Gastroesophageal sphincter (tissue), 4 donors: ENCODE results near the gene TRIM52. TPM values are rescaled to one million over a fixed set of nuclear protein-coding genes. Genes with fewer than 3 reads are reported as not detected.
"Not testable (repeated sequence)": the region's sequence is repeated elsewhere in the genome, so short reads cannot be mapped to it uniquely, and the experiment has no call there.

Source experiments
- ATAC-seq: fragments of 150-250 bp; one replicate; pipeline ENCODE4 v1.9.1; 2016; ENCODE audit warnings: mild to moderate bottlenecking, moderate library complexity
- H3K27ac ChIP-seq, 4 donors: fragments of 200-600 bp; sonication (generic) in 3 of 4; 1 replicate in 3 of 4; 2 replicates in 1 of 4; pipeline ENCODE4 v1.5.1; 2016 to 2019
- H3K27me3 ChIP-seq: fragments of 200-600 bp; sonication (generic); one replicate; pipeline ENCODE4 v1.5.1; 2019
- H3K36me3 ChIP-seq, 2 donors: fragments of 200-600 bp; sonication (generic); one replicate each; pipeline ENCODE4 v1.5.1; 2019; ENCODE audit warnings: control low read depth in 1 of 2
- H3K4me1 ChIP-seq, 3 donors: fragments of 200-600 bp; sonication (generic); 1 replicate in 2 of 3; 2 replicates in 1 of 3; pipeline ENCODE4 v1.5.1; 2016 to 2019; ENCODE audit warnings: control low read depth in 2 of 3
- H3K4me3 ChIP-seq, 2 donors: fragments of 200-600 bp; sonication (generic); one replicate each; pipeline ENCODE4 v1.5.1; 2019; ENCODE audit warnings: mild to moderate bottlenecking in 1 of 2, moderate library complexity in 1 of 2
- H3K9me3 ChIP-seq, 3 donors: fragments of 200-600 bp; sonication (generic); one replicate each; pipeline ENCODE4 v1.5.1; 2017 to 2019; ENCODE audit warnings: control low read depth in 2 of 3
- EP300 ChIP-seq: sonication (generic); formaldehyde crosslinking; IDR thresholded peaks from one replicate; pipeline ENCODE4 v1.6.1; 2017; ENCODE audit warnings: antibody characterized with exemption, mild to moderate bottlenecking
- POLR2A ChIP-seq, 2 donors: fragments of 450-650 bp; IDR thresholded peaks; one replicate each; pipeline ENCODE4 v1.6.1; 2017; ENCODE audit warnings: antibody characterized with exemption in 2 of 2, mild to moderate bottlenecking in 2 of 2, moderate library complexity in 1 of 2
- POLR2AphosphoS5 ChIP-seq: sonication (generic); formaldehyde crosslinking; IDR thresholded peaks from one replicate; pipeline ENCODE4 v1.6.1; 2017; ENCODE audit warnings: antibody characterized with exemption
- WGBS, 2 donors: methylation state at CpG; one replicate each; pipeline ENCODE4 v1.1.5; 2018; ENCODE audit warnings: low coverage in 1 of 2; 5-methylcytosine and 5-hydroxymethylcytosine counted together
- total RNA-seq, 4 donors: library from RNA; depleted of rRNA; stranded (reverse); fragments of >200 nt; gene quantifications; one replicate each; pipeline ENCODE4 v1.1.0, GENCODE V29; 2016
- TF ChIP-seq, protein P1 (sequence below), 4 experiments: fragments of 200-600 bp in 2 of 4; fragments of 450-650 bp in 2 of 4; sonication (generic) in 1 of 4; IDR thresholded peaks; one replicate each; pipeline ENCODE4 v1.5.1; 2017 to 2019; ENCODE audit warnings: antibody characterized with exemption in 4 of 4, mild to moderate bottlenecking in 2 of 4, moderate library complexity in 2 of 4

Gene TRIM52
- total RNA-seq, 4 donors from 2014 or later, result 15.9 to 34.7 (median 22.2) TPM

DNA sequence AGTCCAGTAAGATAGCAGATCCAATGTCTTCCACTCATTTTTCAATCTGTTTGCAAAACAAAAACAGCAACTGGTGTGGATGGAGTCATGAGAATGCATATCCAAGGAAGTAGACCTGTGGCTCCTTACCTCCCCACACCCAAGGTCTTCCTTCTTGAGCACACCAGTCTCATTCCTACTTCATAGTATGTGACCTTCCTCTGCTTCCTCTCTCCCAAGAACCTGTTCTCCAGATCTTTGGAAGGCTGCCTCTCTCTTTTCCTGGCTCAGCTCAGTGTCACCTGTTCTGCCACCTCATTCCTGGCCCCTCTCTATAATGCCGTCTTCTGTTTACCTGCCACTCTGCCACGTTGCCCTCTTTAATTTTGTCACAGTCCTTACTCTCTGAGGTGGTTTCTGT is 48.0 kb downstream of the TRIM52 start:
- H3K4me1 ChIP-seq, result peaks cover 0 to 22% (median 3%) of the 10 kb centered on the region in 3 donors
- 68% methylated on average over 2 of the region's 2 CpGs; no CpG with 5 or more reads in 1 of the 2 donors for WGBS, 2 donors
- H3K9me3 ChIP-seq, result no peaks in the 10 kb centered on the region
- H3K4me3 ChIP-seq, result no peak overlapping the region
- no peak overlapping the region for H3K27ac ChIP-seq
- no peak for ATAC-seq
- H3K36me3 ChIP-seq, result no peaks in the 10 kb centered on the region
- no peak for TF ChIP-seq POLR2A (IDR thresholded peaks at IDR 0.05)
- no peak for TF ChIP-seq POLR2AphosphoS5
- TF ChIP-seq, protein P1, sequence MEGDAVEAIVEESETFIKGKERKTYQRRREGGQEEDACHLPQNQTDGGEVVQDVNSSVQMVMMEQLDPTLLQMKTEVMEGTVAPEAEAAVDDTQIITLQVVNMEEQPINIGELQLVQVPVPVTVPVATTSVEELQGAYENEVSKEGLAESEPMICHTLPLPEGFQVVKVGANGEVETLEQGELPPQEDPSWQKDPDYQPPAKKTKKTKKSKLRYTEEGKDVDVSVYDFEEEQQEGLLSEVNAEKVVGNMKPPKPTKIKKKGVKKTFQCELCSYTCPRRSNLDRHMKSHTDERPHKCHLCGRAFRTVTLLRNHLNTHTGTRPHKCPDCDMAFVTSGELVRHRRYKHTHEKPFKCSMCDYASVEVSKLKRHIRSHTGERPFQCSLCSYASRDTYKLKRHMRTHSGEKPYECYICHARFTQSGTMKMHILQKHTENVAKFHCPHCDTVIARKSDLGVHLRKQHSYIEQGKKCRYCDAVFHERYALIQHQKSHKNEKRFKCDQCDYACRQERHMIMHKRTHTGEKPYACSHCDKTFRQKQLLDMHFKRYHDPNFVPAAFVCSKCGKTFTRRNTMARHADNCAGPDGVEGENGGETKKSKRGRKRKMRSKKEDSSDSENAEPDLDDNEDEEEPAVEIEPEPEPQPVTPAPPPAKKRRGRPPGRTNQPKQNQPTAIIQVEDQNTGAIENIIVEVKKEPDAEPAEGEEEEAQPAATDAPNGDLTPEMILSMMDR (IDR thresholded peaks at IDR 0.05), result no peak
- no peak for TF ChIP-seq EP300
- no peaks in the 10 kb centered on the region for H3K27me3 ChIP-seq

DNA sequence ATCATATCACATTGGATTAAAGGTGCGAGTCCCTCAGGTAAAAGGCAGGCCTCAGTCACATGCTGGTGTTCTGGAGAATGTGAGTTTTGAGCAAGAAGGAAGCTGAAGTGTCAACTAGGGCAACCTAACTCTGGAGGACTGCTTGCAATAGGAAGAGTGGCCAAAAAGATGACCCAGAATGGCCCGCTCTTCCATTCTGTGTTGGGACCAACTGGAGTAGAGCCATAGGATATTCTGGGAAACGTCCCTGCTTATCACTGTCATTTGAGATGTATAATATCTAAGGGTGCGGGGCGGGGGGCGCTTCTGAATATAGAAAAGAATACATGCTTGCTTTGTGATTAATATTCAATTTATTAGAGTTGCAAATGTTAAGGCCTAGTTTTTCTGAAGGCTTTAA is 48.9 kb downstream of the TRIM52 start:
- Histone ChIP-seq H3K4me1 (peaks cover 0 to 17% (median 0%) of the 10 kb centered on the region in 3 donors), H3K27me3 (no peaks in the 10 kb centered on the region), H3K27ac (no peak overlapping the region), H3K4me3 (no peak overlapping the region), H3K36me3 (no peaks in the 10 kb centered on the region), H3K9me3 (no peaks in the 10 kb centered on the region)
- no peak for ATAC-seq
- TF ChIP-seq POLR2A (IDR thresholded peaks at IDR 0.05), result no peak
- TF ChIP-seq EP300, result no peak
- TF ChIP-seq, protein P1 (IDR thresholded peaks at IDR 0.05), result no peak
- TF ChIP-seq POLR2AphosphoS5, result no peak
- 87 to 93% methylated on average over 5 of the region's 6 CpGs for WGBS, 2 donors

DNA sequence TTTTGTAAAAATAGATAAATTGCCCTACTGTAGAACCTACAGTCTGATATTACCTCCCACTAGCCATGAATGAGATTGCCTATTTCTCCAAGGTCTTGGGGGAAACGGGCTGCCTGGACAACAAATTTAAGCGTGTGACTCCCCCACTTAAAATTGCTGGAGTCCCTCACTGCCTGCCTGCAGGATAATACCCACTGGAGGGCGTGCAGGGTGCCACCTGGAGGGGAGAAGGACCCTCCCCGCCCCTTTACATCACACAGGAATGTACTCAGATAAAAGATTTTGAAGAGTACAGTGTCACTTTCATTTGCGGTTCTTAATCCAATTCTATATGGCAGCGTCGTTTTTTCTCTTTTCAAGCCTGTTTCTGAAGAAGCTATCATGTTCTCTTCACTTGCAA is 49.7 kb downstream of the TRIM52 start:
- no peaks in the 10 kb centered on the region for H3K27me3 ChIP-seq
- TF ChIP-seq POLR2AphosphoS5 (no peak), EP300 (no peak), POLR2A (IDR thresholded peaks at IDR 0.05) (no peak)
- TF ChIP-seq, protein P1 (IDR thresholded peaks at IDR 0.05), result no peak
- 43 to 72% methylated on average over 3 to 7 of the region's 7 CpGs for WGBS, 2 donors
- no peaks in the 10 kb centered on the region for H3K36me3 ChIP-seq
- H3K4me1 ChIP-seq, result peaks cover 0 to 17% (median 2%) of the 10 kb centered on the region in 3 donors
- H3K27ac ChIP-seq, result no peak overlapping the region
- no peak for ATAC-seq
- H3K9me3 ChIP-seq, result no peaks in the 10 kb centered on the region
- no peak overlapping the region for H3K4me3 ChIP-seq

DNA sequence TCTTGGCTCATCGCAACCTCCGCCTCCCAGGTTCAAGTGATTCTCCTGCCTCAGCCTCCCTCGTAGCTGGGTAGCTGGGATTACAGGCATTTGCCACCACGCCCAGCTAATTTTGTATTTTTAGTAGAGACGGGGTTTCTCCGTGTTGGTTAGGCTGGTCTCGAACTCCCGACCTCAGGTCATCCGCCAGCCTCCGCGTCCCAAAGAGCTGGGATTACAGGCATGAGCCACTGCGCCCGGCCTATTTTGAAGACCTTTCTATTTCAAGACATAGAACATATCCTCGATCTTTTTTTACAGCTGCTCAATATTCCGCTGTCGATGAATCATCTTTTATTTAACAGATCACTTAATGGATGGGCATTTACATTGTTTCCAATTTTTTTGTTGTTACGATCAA is 50.2 kb downstream of the TRIM52 start:
- not testable (repeated sequence) for H3K9me3 ChIP-seq, H3K27ac ChIP-seq, H3K27me3 ChIP-seq, H3K4me3 ChIP-seq, H3K36me3 ChIP-seq, ATAC-seq
- 68 to 75% methylated on average over 14 to 17 of the region's 17 CpGs for whole genome bisulfite sequencing, 2 donors
- peaks cover 0 to 17% (median 8%) of the 10 kb centered on the region in 3 donors for H3K4me1 ChIP-seq

DNA sequence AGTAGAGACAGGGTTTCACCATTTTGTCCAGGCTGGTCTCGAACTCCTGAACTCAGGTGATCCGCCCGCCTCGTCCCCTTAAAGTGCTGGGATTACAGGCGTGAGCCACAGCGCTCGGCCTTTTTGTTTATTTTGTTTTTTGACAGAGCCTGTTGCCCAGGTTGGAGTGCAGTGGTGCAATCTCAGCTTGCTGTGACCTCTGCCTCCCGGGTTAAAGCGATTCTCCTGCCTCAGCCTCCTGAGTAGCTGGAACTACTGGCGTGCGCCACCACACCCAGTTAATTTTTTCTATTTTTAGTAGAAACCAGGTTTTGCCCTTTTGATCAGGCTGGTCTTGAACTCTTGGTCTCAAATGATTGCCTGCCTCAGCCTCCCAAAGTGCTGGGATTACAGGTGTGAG is 50.8 kb downstream of the TRIM52 start:
- not testable (repeated sequence) for H3K27ac ChIP-seq, H3K4me3 ChIP-seq, H3K36me3 ChIP-seq, H3K27me3 ChIP-seq, ATAC-seq, H3K9me3 ChIP-seq
- peaks cover 0 to 22% (median 13%) of the 10 kb centered on the region in 3 donors for H3K4me1 ChIP-seq
- 82 to 90% methylated on average over 10 of the region's 11 CpGs for WGBS, 2 donors

DNA sequence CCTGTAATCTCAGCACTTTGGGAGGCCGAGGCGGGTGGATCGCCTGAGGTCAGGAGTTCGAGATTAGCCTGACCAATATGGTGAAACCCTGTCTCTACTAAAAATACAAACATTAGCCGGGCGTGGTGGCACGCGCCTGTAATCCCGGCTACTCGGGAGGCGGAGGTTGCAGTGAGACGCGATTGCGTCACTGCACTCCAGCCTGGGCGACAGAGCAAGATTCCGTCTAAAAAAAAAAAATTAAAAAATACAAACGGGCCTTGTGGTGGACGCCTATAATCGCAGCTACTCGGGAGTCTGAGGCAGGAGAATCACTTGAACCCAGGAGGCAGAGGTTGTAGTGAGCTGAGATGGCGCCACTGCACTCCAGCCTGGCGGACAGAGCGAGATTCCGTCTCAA is 51.9 kb downstream of the TRIM52 start:
- WGBS, 2 donors, result 75 to 86% methylated on average over 14 to 24 of the region's 24 CpGs
- H3K4me3 ChIP-seq, ATAC-seq, H3K9me3 ChIP-seq, H3K36me3 ChIP-seq, H3K27me3 ChIP-seq, H3K27ac ChIP-seq: not testable (repeated sequence)
- H3K4me1 ChIP-seq, result peaks cover 0 to 34% (median 14%) of the 10 kb centered on the region in 3 donors

DNA sequence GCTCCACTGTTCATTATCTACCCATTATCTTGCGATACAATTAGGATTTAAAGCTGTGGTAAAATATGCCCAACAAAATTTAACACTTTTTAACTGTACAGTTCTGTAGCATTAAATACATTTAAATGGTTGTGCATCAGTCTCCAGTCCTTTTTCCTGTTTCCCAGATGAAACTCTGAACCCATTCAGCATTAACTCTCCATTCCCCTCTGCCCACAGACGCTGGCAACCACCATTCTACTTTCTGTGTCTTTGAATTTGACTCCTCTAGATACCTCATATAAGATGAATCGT is 53.0 kb downstream of the TRIM52 start:
- ATAC-seq, result no peak
- no peak for TF ChIP-seq POLR2AphosphoS5
- no peak for TF ChIP-seq EP300
- no peak for TF ChIP-seq POLR2A (IDR thresholded peaks at IDR 0.05)
- TF ChIP-seq, protein P1 (IDR thresholded peaks at IDR 0.05), result no peak
- 38 to 47% methylated on average over 3 of the region's 3 CpGs for WGBS, 2 donors
- Histone ChIP-seq H3K9me3 (no peaks in the 10 kb centered on the region), H3K27me3 (no peaks in the 10 kb centered on the region), H3K27ac (peak overlapping the region in 3 of 4 donors; percentile 89 to 90 (median 90)), H3K4me1 (peaks cover 0 to 42% (median 14%) of the 10 kb centered on the region in 3 donors), H3K36me3 (no peaks in the 10 kb centered on the region), H3K4me3 (peak overlapping the region in 1 of 2 donors; percentile 78)
